HG03060 (cell line): Measurements from ENCODE around the gene MEIS2.
"Not testable (repeated sequence)": the region's sequence is repeated elsewhere in the genome, so short reads cannot be mapped to it uniquely, and the experiment has no call there.

Experiments
- ATAC-seq: cut with Tn5 transposase; IDR thresholded peaks from one replicate; pipeline ENCODE4 v1.9.1; 2021; ENCODE audit warnings: low read depth, moderate number of reproducible peaks; ENCODE audit not compliant: unreplicated experiment

Gene MEIS2

GRCh38 chr15:37016231-37016630 is 84.1 kb downstream of the MEIS2 start:
- ATAC-seq = no peak

DNA sequence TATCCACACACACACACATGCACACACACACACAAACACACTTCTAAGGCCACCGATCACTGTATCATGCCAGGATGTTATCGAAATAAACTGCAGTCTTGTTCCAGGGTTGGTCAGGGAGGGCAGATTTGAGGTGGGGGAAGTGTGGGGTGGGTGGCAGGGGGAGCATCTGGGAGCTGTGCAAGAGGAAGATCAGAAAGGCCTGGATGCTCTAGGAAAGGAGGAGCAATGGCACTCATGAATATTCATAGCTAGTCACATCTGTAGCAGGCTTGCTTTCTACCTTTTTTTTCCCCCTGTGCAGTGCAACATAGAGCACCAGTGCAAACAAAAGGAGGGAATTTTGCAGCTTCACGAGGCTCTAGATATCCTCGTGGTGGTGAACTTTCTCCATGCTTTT is 84.9 kb downstream of the MEIS2 start:
- no peak for ATAC-seq

DNA sequence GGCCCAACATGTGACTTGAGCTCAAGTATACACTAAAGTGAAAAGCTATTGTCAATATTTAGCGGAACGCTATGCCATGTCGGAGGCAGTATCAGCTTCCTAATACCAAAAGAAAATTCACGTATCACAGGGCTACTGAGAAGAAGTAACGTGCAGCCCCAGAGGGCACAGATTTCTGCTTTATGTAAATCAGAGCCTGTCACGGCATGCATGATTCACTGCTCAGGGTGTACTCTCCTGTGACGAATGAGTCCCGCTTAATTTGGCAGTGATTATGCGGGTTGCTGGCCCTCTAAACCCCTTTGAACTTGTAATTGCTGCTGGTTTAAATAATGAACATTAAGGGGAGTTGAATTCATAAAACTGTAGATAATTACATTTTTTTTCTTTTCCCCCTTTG is 85.3 kb downstream of the MEIS2 start:
- ATAC-seq = no peak

GRCh38 chr15:37014566-37014965 is 85.8 kb downstream of the MEIS2 start:
- ATAC-seq = no peak

- ATAC-seq = no peak
Measured at GRCh38 chr15:37014137-37014536, 86.2 kb downstream of the MEIS2 start.

DNA sequence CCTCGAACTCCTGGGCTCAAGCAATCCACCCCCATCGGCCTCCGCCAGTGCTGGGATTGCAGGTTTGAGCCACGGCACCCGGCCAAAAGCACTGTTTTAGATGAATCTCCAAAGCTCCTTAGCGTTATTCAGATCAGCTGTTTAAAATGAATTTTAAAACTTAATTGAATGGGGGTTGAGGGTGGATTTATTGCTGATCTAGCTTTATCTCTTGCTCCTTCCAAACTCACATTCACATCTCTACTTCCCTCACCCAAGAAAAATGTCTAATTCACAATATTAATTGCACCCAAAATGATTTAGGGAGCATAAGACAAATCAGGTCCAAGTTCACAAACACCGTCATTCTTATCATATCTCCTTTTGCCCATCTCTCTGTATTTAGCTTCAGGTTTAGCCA is 89.8 kb downstream of the MEIS2 start:
- ATAC-seq = no peak

- no peak for ATAC-seq
Measured at GRCh38 chr15:37009288-37009687, 91.1 kb downstream of the MEIS2 start.

- ATAC-seq = no peak
Measured at GRCh38 chr15:37008205-37008604, 92.1 kb downstream of the MEIS2 start.

DNA sequence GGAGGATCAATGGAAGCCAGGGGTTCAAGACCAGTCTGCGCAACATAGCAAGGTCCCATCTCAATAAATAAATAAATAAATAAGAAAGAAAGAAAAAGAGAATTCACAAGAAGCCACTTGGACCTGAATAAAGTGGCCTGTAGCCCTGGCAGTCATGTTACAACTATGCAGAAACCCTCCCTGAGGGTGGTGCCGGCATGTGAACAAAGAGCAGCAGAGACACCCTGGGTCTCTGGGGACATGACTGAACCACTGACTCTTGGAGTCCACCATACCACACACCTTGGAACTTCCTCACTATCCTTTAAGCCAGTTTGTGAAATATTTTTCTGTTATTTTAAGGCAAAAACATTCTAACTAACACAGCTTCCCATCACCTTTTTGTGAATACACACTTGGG is 93.0 kb downstream of the MEIS2 start:
- no peak for ATAC-seq

GRCh38 chr15:37004981-37005735 is 95.2 kb downstream of the MEIS2 start:
- no peak for ATAC-seq

DNA sequence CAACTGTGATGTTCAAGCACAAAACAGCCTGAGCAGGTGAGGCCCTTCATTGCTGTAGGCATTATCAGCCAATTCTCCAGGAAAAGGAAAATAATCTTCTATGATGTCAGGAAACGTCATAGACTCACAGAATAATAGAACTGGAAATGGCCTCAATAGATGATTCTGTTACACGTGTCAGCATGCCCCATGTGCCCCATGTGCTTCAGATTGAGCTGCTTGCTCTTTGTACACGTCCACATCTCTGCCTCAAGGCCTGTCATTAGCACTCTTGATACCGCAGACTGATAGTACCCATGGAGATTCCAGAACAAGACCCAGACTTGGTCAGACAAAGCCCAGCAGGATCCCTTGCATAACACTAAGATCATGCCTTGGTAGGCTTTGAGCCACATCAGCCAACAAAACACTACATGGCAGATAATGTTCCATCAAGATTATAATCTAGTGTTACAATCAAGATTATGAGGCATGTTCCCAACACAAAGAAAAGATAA is 95.9 kb downstream of the MEIS2 start:
- no peak for ATAC-seq

- no peak for ATAC-seq
Measured at GRCh38 chr15:37002041-37002672, 98.2 kb downstream of the MEIS2 start.

- no peak for ATAC-seq
Measured at GRCh38 chr15:37001417-37001816, 98.9 kb downstream of the MEIS2 start.

DNA sequence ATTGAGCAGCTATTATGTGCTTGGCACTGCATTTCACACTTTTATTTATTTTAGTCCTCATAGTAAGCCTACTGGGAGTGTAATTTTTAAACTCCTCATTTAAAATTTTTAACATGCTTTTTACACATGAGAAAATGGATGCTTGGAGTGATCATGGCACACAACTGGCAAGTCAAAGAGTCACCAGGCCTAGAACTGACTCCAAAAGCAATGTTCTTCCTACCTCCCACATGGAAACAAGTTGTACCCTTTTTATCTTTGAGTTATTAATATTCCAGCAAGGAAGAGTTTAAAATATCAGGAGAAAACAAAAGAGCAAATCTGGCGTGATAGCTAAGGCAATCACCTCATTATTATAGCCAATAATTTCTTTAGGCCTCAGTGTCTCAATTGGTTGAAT is 100.6 kb downstream of the MEIS2 start:
- no peak for ATAC-seq

GRCh38 chr15:36996538-36997181 is 103.7 kb downstream of the MEIS2 start:
- ATAC-seq = no peak

DNA sequence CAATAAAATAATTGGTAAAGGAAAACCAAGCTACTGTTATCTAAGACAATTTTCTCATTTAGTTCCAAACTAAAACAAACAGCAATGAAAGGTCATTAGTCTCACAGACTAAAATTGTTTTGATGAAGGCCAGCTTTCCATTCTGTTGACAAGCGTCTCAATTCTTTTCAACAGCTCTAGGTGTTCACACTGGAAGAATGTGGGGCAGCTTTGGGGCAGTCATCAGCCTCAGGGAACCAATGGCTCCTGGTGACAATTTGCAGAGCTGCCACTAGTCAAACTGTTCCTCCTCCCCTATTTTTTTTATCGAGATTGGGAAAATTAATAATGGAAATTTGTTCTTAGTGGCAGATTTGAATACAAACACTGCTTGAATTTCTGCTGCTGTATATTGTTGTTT is 104.2 kb downstream of the MEIS2 start:
- no peak for ATAC-seq

GRCh38 chr15:36994790-36995189 is 105.6 kb downstream of the MEIS2 start:
- no peak for ATAC-seq

GRCh38 chr15:36992454-36992853 is 107.9 kb downstream of the MEIS2 start:
- ATAC-seq = no peak

GRCh38 chr15:36988947-36989346 is 111.4 kb downstream of the MEIS2 start:
- ATAC-seq = no peak

DNA sequence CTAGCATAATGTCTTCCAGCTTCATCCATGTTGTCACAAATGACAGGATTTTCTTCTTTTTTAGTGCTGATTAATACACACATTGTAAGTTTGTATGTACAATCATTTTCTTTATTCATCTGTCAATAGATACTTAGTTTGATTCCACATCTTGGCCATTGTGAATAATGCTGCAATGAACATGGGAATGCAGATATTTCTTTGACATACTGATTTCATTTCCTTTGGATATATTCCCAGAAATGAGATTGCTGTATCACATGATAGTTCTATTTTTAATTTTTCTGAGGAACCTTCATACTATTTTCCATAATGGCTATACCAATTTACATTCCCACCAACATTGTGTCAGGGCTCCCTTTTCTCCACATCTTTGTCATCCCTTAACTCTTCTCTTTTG is 117.9 kb downstream of the MEIS2 start:
- ATAC-seq = no peak

DNA sequence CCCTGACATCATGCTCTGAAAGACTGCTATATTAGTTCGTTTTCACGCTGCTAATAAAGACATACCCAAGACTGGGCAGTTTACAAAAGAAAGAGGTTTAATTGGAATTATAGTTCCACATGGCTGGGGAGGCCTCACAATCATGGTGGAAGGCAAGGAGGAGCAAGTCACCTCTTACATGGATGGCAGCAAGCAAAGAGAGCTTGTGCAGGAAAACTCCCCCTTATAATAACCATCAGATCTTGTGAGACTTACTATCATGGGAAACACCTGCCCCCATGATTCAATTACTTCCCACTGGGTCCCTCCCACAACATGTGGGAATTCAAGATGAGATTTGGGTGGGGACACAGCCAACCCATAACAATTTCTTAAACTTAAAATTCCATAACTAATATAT is 120.1 kb downstream of the MEIS2 start:
- not testable (repeated sequence) for ATAC-seq

DNA sequence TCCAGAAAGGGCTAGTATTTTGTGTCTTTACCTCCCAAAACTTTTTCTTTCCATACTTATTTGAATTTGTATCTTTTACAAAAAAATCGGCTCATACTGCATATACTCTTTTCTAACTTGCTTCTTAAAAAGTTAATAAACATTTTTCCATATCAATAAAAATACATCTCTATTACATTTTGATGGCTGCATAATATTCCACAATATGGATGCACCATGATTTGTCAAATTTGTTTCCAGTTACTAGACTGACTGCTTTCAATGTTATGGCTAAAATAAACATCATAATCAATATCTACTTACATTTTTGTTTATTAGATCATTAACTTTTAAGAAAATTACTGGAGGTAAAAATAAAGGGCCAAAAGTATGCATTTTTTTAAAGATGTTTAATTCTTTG is 121.7 kb downstream of the MEIS2 start:
- ATAC-seq = no peak
